Measurements from ENCODE around the gene SENP1. TPM values are rescaled to one million over a fixed set of nuclear protein-coding genes. Genes with fewer than 3 reads are reported as not detected.
A peak's percentile ranks its signal among the peaks of the same experiment; 100 is the strongest.

The SENP1 gene
- total RNA-seq, 2 experiments from 2014 or later, result 42.4 to 43.7 TPM

GRCh38 chr12:48003226-48004052, 102.4 kb downstream of the SENP1 start:
- ChIA-PET POLR2A (interaction anchor here (0.8 to 1.6 kb wide), 3 partner anchors 13 to 174 kb away, joined by 3 to 6 read pairs (median 4); no protein-coding TSS in a partner anchor), CTCF (interaction anchor here (0.7 kb wide), 1 partner anchor 12 kb away, joined by 4 read pairs; no protein-coding TSS in a partner anchor)
- H3K9me3 Mint-ChIP-seq, result no peaks in the 10 kb centered on the region
- H3K4me1 Mint-ChIP-seq, result peaks cover 33% of the 10 kb centered on the region
- H3K36me3 Mint-ChIP-seq (ENCODE audit: low read depth), result no peaks in the 10 kb centered on the region
- peak overlapping the region; percentile 43 for H3K4me3 Mint-ChIP-seq
- DNase-seq, result no peak
- H3K27ac Mint-ChIP-seq, result no peak overlapping the region
- peaks cover 95% of the 10 kb centered on the region for H3K27me3 Mint-ChIP-seq

- Mint-ChIP-seq H3K36me3 (ENCODE audit: low read depth) (no peaks in the 10 kb centered on the region), H3K4me1 (peaks cover 33% of the 10 kb centered on the region), H3K27ac (no peak overlapping the region), H3K27me3 (peaks cover 95% of the 10 kb centered on the region), H3K4me3 (peak overlapping the region; percentile 43), H3K9me3 (no peaks in the 10 kb centered on the region)
- CTCF ChIA-PET, result interaction anchor here (0.7 kb wide), 1 partner anchor 13 kb away, joined by 4 read pairs; no protein-coding TSS in a partner anchor
- DNase-seq, result no peak
- POLR2A ChIA-PET, result interaction anchor here (0.8 to 1.2 kb wide), 2 partner anchors 12 to 175 kb away, joined by 3 to 6 read pairs; no protein-coding TSS in a partner anchor
Measured at GRCh38 chr12:48002773-48003218, 103.1 kb downstream of the SENP1 start.

- ChIA-PET POLR2A (interaction anchor here (0.8 to 1.2 kb wide), 2 partner anchors 12 to 175 kb away, joined by 3 to 6 read pairs; no protein-coding TSS in a partner anchor), CTCF (interaction anchor here (0.7 to 1.2 kb wide), 2 partner anchors 13 to 195 kb away, joined by 3 to 4 read pairs; no protein-coding TSS in a partner anchor)
- no peaks in the 10 kb centered on the region for H3K9me3 Mint-ChIP-seq
- no peak for DNase-seq
- H3K27ac Mint-ChIP-seq, result peak overlapping the region; percentile 7
- H3K27me3 Mint-ChIP-seq, result peaks cover 92% of the 10 kb centered on the region
- H3K4me1 Mint-ChIP-seq, result peaks cover 33% of the 10 kb centered on the region
- H3K36me3 Mint-ChIP-seq (ENCODE audit: low read depth), result no peaks in the 10 kb centered on the region
- H3K4me3 Mint-ChIP-seq, result peak overlapping the region; percentile 48
Measured at GRCh38 chr12:48002414-48002730, 103.5 kb downstream of the SENP1 start.

GRCh38 chr12:48001505-48002413, 104.1 kb downstream of the SENP1 start:
- H3K27me3 Mint-ChIP-seq, result peaks cover 91% of the 10 kb centered on the region
- peak overlapping the region; percentile 48 for H3K4me3 Mint-ChIP-seq
- H3K9me3 Mint-ChIP-seq, result no peaks in the 10 kb centered on the region
- POLR2A ChIA-PET, result interaction anchor here (1.2 kb wide), 1 partner anchor 11 kb away, joined by 6 read pairs; no protein-coding TSS in a partner anchor
- no peak for DNase-seq
- H3K27ac Mint-ChIP-seq, result peak overlapping the region; percentile 7
- H3K36me3 Mint-ChIP-seq (ENCODE audit: low read depth), result no peaks in the 10 kb centered on the region
- peaks cover 33% of the 10 kb centered on the region for H3K4me1 Mint-ChIP-seq
- CTCF ChIA-PET, result interaction anchor here (1.2 kb wide), 1 partner anchor 195 kb away, joined by 3 read pairs; no protein-coding TSS in a partner anchor

GRCh38 chr12:48000878-48001504, 104.9 kb downstream of the SENP1 start:
- Mint-ChIP-seq H3K4me1 (peaks cover 33% of the 10 kb centered on the region), H3K27ac (no peak overlapping the region), H3K9me3 (no peaks in the 10 kb centered on the region), H3K4me3 (peak overlapping the region; percentile 48), H3K36me3 (ENCODE audit: low read depth) (no peaks in the 10 kb centered on the region), H3K27me3 (peaks cover 85% of the 10 kb centered on the region)
- DNase-seq, result no peak
- ChIA-PET CTCF (interaction anchor here (1.2 kb wide), 1 partner anchor 196 kb away, joined by 3 read pairs; no protein-coding TSS in a partner anchor), POLR2A (no interaction called here)

- no peak for DNase-seq
- peaks cover 31% of the 10 kb centered on the region for H3K4me1 Mint-ChIP-seq
- no peak overlapping the region for H3K4me3 Mint-ChIP-seq
- POLR2A ChIA-PET, result interaction anchor here (0.8 kb wide), 1 partner anchor 10 kb away, joined by 4 read pairs; no protein-coding TSS in a partner anchor
- peaks cover 84% of the 10 kb centered on the region for H3K27me3 Mint-ChIP-seq
- CTCF ChIA-PET, result interaction anchor here (0.9 kb wide), 1 partner anchor 96 kb away, joined by 4 read pairs; no protein-coding TSS in a partner anchor
- no peak overlapping the region for H3K27ac Mint-ChIP-seq
- no peaks in the 10 kb centered on the region for H3K36me3 Mint-ChIP-seq (ENCODE audit: low read depth)
- H3K9me3 Mint-ChIP-seq, result no peaks in the 10 kb centered on the region
Measured at GRCh38 chr12:47999816-48000215, 106.1 kb downstream of the SENP1 start.

- H3K27me3 Mint-ChIP-seq, result peaks cover 88% of the 10 kb centered on the region
- H3K4me3 Mint-ChIP-seq, result no peak overlapping the region
- H3K36me3 Mint-ChIP-seq (ENCODE audit: low read depth), result no peaks in the 10 kb centered on the region
- H3K4me1 Mint-ChIP-seq, result peaks cover 14% of the 10 kb centered on the region
- no peak for DNase-seq
- ChIA-PET POLR2A (no interaction called here), CTCF (no interaction called here)
- no peak overlapping the region for H3K27ac Mint-ChIP-seq
- H3K9me3 Mint-ChIP-seq, result no peaks in the 10 kb centered on the region
Measured at GRCh38 chr12:47997321-47997720, 108.6 kb downstream of the SENP1 start.

GRCh38 chr12:47995981-47996401, 109.9 kb downstream of the SENP1 start:
- Mint-ChIP-seq H3K27me3 (peaks cover 88% of the 10 kb centered on the region), H3K27ac (no peak overlapping the region), H3K36me3 (ENCODE audit: low read depth) (no peaks in the 10 kb centered on the region), H3K9me3 (no peaks in the 10 kb centered on the region), H3K4me3 (no peak overlapping the region), H3K4me1 (peaks cover 5% of the 10 kb centered on the region)
- no peak for DNase-seq
- CTCF ChIA-PET, result interaction anchor here (1.2 kb wide), 1 partner anchor 33 kb away, joined by 4 read pairs; the partner anchor contains the start of gene TMEM106C
- POLR2A ChIA-PET, result no interaction called here

GRCh38 chr12:47993491-47993890, 112.4 kb downstream of the SENP1 start:
- Mint-ChIP-seq H3K36me3 (ENCODE audit: low read depth) (no peaks in the 10 kb centered on the region), H3K27ac (no peak overlapping the region), H3K4me3 (no peak overlapping the region), H3K4me1 (peaks cover 27% of the 10 kb centered on the region), H3K27me3 (peaks cover 76% of the 10 kb centered on the region), H3K9me3 (no peaks in the 10 kb centered on the region)
- CTCF ChIA-PET, result interaction anchor here (0.6 kb wide), 1 partner anchor 88 kb away, joined by 3 read pairs; no protein-coding TSS in a partner anchor
- POLR2A ChIA-PET, result no interaction called here
- no peak for DNase-seq

Other genes with a start within 250 kb of the SENP1 start
- 10 to 100 TPM; 62.9 to 65.5 TPM for gene VDR, start 201.1 kb downstream of the SENP1 start, total RNA-seq
- gene TMEM106C, start 142.5 kb downstream of the SENP1 start, total RNA-seq, result 100 to 1,000 TPM; 139 to 141 TPM
- gene COL2A1, start 101.6 kb downstream of the SENP1 start, total RNA-seq, result not detected
- gene PFKM, start 13.3 kb upstream of the SENP1 start, total RNA-seq, result 10 to 100 TPM; 16.8 TPM
- gene ASB8, start 51.4 kb upstream of the SENP1 start, total RNA-seq, result 10 to 100 TPM; 43.4 to 45.6 TPM
- under 1 TPM; 0.63 to 0.65 TPM for gene CCDC184, start 77.6 kb upstream of the SENP1 start, total RNA-seq
- not detected for gene OR10AD1, start 97.2 kb upstream of the SENP1 start, total RNA-seq
- gene ZNF641, start 244.8 kb upstream of the SENP1 start, total RNA-seq, result 10 to 100 TPM; 16.4 to 16.9 TPM